LoVo (cell line): ENCODE data around the gene SMARCD2.

Experiments used
- DNase-seq: peaks from one replicate; pipeline ENCODE4 v3.0.0-alpha.2; 2016; ENCODE audit warnings: low spot score

Gene SMARCD2

DNA sequence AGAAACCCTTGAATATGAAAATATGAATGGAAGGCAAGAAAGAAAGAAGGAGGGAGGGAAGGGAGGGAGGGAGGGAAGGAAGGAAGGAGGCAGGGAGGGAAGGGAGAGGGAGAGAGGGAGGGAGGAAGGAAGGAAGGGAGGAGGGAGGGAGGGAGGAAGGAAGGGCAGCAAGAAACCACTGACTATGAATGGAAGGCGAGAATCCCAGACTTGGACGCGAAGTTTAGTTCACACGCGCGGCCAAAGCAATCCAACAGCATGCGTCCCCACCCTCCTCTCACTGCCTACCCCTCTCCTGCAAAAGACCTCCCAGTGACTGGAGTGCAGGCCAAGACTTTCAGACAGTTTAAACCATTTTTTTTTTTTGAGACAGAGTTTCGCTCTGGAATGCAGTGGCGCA, 7.9 kb upstream of the SMARCD2 start:
- DNase-seq = no peak

- DNase-seq = no peak
Measured at GRCh38 chr17:63848834-63849689, 6.6 kb upstream of the SMARCD2 start.

DNA sequence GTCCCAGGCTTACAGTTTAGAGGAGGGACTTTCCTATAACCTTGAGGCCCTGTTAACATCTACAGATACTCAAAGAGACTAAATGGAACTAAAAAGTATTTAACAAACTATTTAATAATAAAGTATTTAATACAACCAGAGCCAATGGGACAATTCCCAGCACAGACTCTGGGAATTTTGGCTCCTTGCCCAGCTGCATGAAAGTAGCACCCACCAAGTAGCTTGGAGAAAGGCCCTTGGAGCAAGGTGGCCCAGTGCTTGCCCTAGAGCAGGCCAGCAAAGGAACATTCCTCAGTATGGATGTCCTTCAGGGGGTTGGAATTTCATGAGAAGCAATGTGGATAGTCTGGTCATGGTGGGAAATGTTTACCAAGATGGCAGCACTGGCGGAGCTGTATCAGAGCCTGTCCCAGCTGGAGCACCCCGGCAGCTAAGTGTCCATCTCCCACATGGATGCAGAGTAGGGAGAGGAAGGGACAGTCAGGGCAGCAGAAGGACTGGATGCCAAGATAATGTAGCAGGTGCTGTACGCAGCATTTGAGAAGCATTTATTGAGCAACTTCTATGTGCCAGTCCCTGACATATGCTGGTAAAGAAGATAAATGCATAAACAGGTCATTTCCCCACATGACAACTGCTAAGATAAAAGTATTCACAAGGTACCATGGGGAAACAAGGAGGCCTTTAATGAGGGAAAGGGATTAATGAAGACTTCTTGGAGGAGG, 5.2 kb upstream of the SMARCD2 start:
- DNase-seq = no peak

DNA sequence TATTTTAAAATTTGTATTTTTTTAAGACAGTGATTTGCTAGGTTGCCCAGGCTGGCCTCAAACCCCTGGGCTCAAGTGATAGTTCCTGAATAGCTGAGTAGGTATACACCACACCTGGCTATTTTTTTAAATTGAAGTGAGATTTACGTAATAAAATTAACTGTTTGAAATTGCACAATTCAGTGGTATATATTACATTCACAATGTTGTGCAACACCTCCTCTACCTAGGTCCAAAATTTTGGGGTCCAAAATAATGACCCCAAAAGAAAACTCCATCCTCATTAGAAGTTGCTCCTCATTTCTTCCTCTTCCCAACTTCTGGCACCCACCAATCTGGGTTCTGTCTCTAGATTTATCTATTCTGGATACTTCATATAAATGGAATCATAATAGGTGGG, 3.0 kb upstream of the SMARCD2 start:
- no peak for DNase-seq

GRCh38 chr17:63843910-63844677, 1.6 kb upstream of the SMARCD2 start:
- no peak for DNase-seq

DNA sequence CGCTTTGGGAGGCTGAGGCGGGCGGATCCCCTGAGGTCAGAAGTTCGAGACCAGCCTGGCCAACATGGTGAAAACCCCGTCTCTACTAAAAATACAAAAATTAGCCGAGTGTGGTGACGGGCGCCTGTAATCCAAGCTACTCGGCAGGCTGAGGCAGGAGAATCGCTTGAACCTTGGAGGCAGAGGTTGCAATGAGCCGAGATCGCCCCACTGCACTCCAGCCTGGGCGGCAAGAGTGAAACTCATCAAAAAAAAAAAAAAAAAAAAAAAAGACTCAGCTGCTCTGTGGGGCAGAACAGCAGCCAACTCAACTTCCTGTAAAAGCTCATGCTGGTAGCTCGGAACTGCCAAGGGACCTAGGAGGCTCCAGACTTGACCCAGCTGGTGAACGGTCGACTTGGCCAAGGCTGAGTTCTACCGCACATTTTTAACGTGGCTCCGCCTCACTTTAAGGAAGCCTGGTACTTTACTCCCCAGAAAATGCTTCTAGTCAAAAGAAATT, 953 bp upstream of the SMARCD2 start:
- peak; percentile 37 for DNase-seq

DNA sequence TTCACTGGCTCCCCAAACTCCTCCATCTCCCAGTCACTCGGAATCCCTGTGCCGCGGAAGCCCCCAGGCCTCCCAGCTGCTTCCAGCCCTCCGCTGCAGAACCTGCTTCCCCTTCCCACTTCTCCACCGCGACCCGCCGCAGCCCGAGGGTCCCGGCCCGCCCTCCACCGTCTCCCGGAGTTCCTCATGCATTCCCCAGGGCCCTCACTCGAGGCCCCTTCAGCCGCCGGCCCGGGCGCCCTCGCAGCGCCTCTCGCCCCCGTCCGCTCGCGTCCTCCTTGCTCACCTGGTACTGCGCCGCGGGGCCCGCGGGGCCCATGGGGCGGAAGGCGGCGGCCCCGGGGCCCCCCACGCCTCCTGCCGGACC, 329 bp downstream of the SMARCD2 start:
- no peak for DNase-seq

DNA sequence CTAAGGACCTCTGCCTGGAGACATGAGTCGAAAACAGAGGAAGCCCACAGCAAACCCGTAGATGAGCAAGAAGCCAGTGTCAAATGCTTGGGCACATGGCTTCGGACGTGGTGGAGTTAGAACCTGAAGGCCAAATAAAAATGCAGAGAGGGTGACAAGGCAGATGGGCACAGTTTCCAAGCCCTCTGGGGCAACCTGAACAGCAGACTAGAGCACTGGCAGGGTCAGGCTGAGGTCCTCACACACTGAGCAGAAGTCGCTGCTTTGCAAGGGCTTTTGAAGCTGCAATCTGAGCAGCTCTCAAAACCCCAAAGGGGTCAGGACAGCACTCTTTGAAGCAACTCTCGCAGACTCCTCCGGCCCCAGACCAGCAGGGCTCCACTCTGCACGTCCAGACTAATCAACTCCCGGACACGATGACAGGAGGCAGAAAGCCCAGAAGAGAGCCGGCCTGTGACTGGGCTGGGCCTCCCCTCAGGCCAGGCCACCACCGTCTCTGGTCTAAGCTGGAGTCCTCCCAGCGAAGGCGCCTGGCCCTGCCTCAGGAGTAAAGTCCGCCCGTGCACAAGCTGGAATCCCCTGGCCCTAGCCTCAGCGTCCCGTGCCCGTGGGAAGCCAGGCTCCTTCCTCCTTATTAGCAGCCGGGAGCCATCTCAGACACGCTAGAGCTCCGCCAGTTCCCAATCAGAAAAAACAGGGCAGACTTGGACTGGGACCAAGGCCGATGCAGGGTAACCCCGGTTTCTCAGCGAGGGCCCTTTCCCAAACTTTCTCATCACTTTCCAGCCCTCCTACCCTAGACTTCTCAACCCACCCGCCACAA, 924 bp downstream of the SMARCD2 start:
- no peak for DNase-seq

DNA sequence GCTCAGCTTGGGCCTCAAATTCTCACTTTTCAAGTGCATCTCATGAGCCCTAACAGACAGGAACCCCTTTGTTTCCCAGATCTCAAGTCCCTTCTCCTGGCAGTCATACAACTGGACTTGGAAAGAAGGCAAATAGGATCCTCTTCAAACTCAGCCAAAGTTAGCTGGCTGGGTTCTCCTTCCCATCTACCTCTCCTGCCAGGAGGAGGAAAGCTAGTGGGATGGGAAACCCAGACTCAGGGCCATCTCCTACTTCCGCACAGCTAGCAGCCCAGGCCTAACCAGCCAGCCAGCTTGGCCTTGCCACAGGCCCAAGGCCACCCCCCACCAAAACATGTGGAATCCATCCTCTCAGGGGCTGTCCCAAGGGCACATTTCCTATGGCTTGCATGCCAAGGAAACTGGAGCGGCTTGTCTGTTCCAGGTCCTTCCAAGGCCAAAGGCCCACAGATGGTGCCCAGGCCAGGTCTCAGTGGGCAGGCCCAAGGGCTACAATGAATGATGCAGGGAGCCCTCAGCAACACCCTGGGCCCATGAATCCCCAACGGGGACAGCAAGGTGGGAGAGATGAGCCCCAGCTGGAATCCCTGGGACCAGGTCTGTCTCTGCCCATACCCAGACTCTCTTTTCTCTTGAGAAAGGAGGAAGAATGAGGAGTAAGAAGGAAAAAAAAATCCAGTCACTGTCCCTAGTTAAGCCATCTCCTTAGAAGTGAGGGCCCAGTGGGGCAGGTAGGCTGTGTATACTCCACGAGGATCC, 1.7 kb downstream of the SMARCD2 start:
- no peak for DNase-seq

GRCh38 chr17:63838631-63839171, 3.8 kb downstream of the SMARCD2 start:
- no peak for DNase-seq

DNA sequence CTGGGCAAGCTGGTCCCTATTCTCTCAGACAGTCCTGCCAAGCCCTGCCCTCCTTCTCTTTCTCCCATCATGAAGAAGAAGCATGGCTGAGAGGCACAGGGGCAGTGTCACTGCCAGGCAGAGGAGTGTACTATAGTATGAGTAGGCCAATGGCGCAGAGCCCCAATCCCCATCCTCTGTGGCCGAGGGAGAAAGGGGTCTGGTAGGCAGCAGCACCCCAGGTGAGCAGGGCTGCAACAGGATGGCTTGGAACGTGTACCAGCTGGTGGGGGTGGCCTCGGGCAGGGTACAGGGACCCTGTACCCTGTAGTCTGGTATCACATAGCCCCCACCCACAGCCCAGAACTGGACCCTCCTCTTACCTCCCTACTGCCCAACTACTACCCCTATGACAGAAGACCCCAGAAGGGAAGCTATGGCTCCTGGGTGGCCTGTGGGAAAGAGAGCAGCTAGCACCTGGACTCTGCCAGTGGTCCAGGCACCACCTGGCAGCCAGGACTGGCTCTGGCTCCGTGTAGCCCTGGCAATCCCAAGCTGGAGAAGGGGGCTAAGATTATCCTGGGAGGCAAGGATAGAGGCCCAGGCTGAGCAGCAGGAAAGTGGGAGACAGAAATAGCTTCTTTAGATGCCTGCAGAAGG, 4.4 kb downstream of the SMARCD2 start:
- no peak for DNase-seq

DNA sequence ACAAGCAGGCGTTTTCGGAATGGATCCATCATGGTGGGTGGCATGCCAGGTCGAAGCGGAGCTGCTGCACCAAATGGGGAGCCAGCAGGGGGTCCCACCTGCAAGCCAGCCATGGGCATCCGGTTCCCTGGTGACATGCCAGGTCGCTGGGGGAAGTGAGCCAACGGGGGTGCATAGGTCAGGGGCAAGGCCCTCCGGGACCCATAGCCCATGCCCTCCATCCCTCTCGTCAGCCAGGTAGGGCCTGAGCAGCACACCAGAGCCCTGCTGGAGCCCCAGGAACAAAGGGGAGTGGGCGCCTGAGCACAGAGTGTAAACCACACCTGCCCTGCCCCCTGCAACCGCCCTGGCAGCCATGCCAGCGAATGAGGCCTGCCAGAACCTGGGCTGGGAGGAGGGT, 5.0 kb downstream of the SMARCD2 start:
- DNase-seq = no peak

GRCh38 chr17:63836811-63837210, 5.7 kb downstream of the SMARCD2 start:
- DNase-seq = no peak

DNA sequence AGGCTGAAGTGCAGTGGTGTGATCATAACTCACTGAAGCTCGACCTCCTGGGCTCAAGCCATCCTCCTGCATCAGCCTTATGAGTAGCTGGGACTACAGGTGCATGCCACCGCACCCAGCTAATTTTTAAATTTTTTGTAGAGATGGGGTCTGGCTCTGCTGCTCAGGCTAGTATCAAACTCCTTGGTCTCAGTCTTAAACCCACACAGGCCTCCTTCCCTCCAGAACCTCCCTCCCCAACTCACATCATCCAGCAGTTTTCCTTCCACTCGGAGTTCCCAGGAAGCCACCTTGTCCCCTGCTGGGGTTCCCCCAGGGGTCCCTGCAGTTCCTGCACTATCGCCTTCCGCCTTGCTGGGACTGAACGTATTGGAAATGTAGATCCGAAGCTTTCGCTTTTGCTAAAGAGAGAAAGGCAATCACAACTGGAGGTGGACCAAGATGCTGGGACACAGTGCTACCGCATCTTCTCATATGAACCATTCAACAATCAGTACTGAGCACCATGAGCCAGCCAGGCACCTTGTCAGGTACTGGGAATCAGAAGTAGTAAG, 7.2 kb downstream of the SMARCD2 start:
- no peak for DNase-seq

- peak; percentile 58 for DNase-seq
Measured at GRCh38 chr17:63834431-63835166, 7.9 kb downstream of the SMARCD2 start.

GRCh38 chr17:63833741-63834373, 8.6 kb downstream of the SMARCD2 start:
- DNase-seq = no peak

DNA sequence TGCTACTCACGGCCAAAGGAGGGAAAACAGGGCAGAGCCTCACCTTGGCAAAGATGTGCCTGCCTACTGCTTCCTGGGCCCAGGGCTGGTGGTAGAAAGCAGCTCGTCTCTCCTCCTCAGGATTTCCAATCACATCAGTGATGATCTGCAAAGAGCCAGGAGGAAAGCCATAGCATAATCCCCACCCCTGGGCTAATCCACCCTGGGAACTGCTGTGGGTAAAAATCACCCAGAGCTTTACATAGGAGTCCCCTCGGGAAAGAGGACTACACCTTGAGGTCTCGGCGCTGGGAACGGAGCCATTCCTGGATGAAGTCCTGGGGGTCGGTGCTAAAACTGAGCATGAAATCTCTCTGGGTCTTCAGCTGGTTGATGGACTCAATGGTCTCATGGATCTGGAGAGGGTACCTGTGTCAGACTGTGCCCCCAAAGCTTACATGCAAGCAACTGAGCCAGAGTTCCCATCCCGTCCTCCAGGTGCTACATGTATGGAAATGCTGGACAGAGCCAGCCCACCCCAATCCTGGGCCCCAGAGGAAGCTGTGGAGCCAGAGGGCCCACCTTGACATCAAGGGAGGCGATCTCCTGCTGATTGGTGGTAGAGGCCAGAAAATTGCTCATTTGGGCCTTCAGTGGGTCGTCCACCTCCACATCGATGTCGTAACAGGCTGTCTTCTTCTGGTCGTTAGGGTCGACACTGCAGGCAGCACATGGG, 9.3 kb downstream of the SMARCD2 start:
- no peak for DNase-seq

GRCh38 chr17:63832455-63832854, 10.0 kb downstream of the SMARCD2 start:
- no peak for DNase-seq
